ENCODE measurements around the gene MALAT1. TPM values are rescaled to one million over a fixed set of nuclear protein-coding genes. Genes with fewer than 3 reads are reported as not detected.

Gene MALAT1
- total RNA-seq, 2 experiments from 2014 or later, result 3,446 to 5,974 TPM

DNA sequence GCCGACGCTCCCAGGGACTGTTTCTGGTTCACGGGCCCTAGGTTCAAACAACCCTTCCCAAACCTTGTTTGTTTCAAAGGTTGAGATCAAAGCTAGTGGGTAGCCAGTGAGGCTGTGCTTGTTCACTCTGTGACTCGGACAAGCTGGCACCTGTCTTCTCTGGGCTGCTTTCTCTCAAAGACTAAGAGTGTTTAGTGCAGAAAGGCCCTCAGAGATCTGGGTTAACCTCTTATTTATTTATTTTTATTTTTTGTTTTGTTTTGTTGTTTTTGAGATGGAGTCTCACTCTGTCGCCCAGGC, 13.0 kb upstream of the MALAT1 start:
- Histone ChIP-seq H2AFZ (ENCODE audit: low read length) (no peak overlapping the region), H3K4me3 (ENCODE audit: low read depth, low read length, poor library complexity, severe bottlenecking) (no peak overlapping the region), H3K4me2 (ENCODE audit: low read length) (no peak overlapping the region), H3K36me3 (ENCODE audit: insufficient read depth, low read length) (no peaks in the 10 kb centered on the region), H3K79me2 (ENCODE audit: insufficient read depth, low read depth, low read length) (no peaks in the 10 kb centered on the region), H3K4me1 (ENCODE audit: insufficient read depth, low read length, poor library complexity, severe bottlenecking) (peaks cover 44% of the 10 kb centered on the region), H3K9me2 (ENCODE audit: insufficient read depth, low read length) (no peaks in the 10 kb centered on the region), H3K27ac (ENCODE audit: low read depth, low read length, poor library complexity, severe bottlenecking) (no peak overlapping the region), H4K20me1 (ENCODE audit: insufficient read depth, low read length) (no peaks in the 10 kb centered on the region), H3K9me3 (ENCODE audit: low read length) (no peaks in the 10 kb centered on the region)
- ChIA-PET POLR2A (interaction anchor here (1.4 to 11.1 kb wide), 3 partner anchors 8 to 14 kb away, joined by 3 to 199 read pairs (median 108); partner anchors contain the start of gene MALAT1), CTCF (ENCODE audit: unreplicated experiment) (no interaction called here)
- DNase-seq (ENCODE audit: low spot score), result no peak
- TF ChIP-seq CTCF (conservative IDR thresholded peaks at IDR 0.05; ENCODE audit: low read length), result no peak
- TF ChIP-seq EZH2phosphoT487 (IDR thresholded peaks at IDR 0.05; ENCODE audit: borderline replicate concordance, low read depth, low read length), result no peak
- no TSS peak for BruUV-seq (replicated peaks)
- intact Hi-C loops (cut with micrococcal nuclease; ENCODE audit: unreplicated experiment), result no loop called here

DNA sequence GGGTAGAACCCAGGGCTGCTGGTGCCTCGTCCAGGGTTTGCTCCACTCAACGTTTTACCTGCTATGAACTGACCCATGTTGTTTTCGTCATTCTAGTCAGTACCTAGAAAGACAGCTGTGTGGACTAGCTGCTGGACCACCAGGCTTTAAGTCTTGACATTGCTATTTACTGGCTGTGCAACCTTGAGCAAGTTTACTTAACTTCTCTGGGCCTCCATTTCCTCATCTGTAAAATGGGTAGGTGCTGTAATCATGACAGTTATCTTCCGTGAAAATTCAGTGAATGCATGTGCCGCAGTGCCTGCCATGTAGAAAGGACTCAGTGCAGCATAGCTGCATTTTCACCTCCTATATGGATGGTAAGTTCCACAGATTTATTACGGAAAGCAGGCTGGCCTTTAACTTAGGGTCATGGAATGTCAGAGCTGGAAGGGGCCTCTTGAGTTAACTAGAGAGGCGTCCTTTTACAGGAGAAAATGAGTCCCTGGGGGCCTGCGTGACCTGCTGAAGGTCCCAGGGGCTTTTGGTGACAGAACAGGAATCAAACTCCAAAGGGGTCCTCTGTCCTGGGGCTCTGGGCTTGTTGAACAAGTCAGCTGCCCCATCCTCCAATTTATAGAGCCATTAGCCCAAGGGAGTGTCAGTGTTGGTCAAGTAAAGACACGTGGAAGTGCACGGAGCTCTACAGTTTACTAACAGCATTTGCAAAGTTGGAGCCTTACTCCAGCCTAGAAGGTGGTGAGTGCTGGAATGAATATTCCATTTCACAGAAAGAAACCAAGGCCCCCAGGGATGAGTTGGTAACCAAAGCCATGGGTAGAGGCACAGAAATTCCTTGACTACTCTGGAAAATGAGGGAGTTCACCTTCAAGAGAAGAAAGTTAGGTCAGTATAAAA, 12.0 kb upstream of the MALAT1 start:
- DNase-seq (ENCODE audit: low spot score), result no peak
- no peaks in the 10 kb centered on the region for H3K79me2 ChIP-seq (ENCODE audit: insufficient read depth, low read depth, low read length)
- H3K36me3 ChIP-seq (ENCODE audit: insufficient read depth, low read length), result no peaks in the 10 kb centered on the region
- TF ChIP-seq CTCF (conservative IDR thresholded peaks at IDR 0.05; ENCODE audit: low read length), result no peak
- no peak for TF ChIP-seq EZH2phosphoT487 (IDR thresholded peaks at IDR 0.05; ENCODE audit: borderline replicate concordance, low read depth, low read length)
- TSS peak; percentile 95 for BruUV-seq (replicated peaks)
- H2AFZ ChIP-seq (ENCODE audit: low read length), result peak overlapping the region; percentile 71; the same call in 1 of the 2 replicates
- intact Hi-C loops (cut with micrococcal nuclease; ENCODE audit: unreplicated experiment), result no loop called here
- no peaks in the 10 kb centered on the region for H3K9me2 ChIP-seq (ENCODE audit: insufficient read depth, low read length)
- peak overlapping the region; percentile 37 for H3K4me3 ChIP-seq (ENCODE audit: low read depth, low read length, poor library complexity, severe bottlenecking)
- H3K9me3 ChIP-seq (ENCODE audit: low read length), result no peaks in the 10 kb centered on the region
- peak overlapping the region; percentile 60 for H3K4me2 ChIP-seq (ENCODE audit: low read length)
- H3K27ac ChIP-seq (ENCODE audit: low read depth, low read length, poor library complexity, severe bottlenecking), result peak overlapping the region; percentile 65
- H3K4me1 ChIP-seq (ENCODE audit: insufficient read depth, low read length, poor library complexity, severe bottlenecking), result peaks cover 54% of the 10 kb centered on the region
- H4K20me1 ChIP-seq (ENCODE audit: insufficient read depth, low read length), result no peaks in the 10 kb centered on the region
- ChIA-PET CTCF (ENCODE audit: unreplicated experiment) (interaction anchor here (0.6 to 2.2 kb wide), 5 partner anchors 9 to 107 kb away, joined by 3 to 6 read pairs (median 3); no protein-coding TSS in a partner anchor), POLR2A (interaction anchor here (1.1 to 11.1 kb wide), 7 partner anchors 9 to 70 kb away, joined by 3 to 199 read pairs (median 26); partner anchors contain the start of genes MALAT1 and NEAT1)

All from OCI-LY7 (cell line).